HG03060 (cell line): ENCODE measurements around the gene NCF1.
"Not testable (repeated sequence)": the region's sequence is repeated elsewhere in the genome, so short reads cannot be mapped to it uniquely, and the experiment has no call there.

Source experiments
- ATAC-seq: cut with Tn5 transposase; IDR thresholded peaks from one replicate; pipeline ENCODE4 v1.9.1; 2021; ENCODE audit warnings: low read depth, moderate number of reproducible peaks; ENCODE audit not compliant: unreplicated experiment

The NCF1 gene

DNA sequence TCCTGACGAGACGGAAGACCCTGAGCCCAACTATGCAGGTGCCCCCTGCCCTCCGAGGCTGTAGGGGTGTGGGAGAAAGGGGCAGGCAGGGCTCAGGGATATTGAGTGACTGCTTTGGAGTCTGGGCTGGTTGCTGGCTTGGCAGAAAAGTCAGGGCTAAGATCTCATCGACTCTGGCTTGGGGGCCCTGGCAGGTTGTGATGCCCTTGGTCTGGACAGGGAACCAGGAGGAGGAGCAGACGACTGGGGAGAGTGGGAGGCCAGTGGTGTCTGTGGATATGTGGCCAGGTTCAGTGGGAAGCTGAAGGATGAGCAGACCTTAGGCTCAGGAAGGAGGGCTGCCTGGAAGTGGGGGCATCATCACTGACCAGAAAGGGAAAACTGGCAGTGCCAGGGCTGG is 9.8 kb downstream of the NCF1 start:
- ATAC-seq: not testable (repeated sequence)

DNA sequence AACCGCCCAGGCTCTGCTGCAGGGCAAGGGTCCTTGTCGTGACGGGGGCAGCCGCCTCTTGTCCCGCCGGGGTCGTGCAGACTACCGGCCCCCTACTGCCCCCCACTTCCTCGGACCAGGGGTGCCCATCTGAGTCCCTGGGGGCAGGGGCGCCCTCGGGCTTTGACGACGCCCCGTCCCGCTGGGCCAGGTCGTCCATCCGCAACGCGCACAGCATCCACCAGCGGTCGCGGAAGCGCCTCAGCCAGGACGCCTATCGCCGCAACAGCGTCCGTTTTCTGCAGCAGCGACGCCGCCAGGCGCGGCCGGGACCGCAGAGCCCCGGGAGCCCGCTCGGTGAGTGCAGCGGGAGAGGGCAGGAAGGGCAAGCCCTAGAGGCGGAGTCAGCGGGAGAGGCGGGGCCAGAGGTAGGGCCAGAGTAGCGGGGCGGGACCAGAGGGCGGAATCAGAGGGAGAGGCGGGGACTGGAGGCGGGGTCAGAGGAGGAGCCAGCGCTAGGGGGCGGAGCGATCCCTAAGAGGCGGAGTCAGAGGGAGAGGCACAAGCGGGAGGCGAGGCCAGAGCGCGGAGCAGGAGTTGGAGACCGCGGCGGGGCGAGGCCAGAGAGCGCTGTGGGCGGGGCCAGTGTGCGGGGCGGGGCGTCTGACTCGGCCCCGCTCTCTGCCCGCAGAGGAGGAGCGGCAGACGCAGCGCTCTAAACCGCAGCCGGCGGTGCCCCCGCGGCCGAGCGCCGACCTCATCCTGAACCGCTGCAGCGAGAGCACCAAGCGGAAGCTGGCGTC is 14.7 kb downstream of the NCF1 start:
- peak; percentile 62 for ATAC-seq

DNA sequence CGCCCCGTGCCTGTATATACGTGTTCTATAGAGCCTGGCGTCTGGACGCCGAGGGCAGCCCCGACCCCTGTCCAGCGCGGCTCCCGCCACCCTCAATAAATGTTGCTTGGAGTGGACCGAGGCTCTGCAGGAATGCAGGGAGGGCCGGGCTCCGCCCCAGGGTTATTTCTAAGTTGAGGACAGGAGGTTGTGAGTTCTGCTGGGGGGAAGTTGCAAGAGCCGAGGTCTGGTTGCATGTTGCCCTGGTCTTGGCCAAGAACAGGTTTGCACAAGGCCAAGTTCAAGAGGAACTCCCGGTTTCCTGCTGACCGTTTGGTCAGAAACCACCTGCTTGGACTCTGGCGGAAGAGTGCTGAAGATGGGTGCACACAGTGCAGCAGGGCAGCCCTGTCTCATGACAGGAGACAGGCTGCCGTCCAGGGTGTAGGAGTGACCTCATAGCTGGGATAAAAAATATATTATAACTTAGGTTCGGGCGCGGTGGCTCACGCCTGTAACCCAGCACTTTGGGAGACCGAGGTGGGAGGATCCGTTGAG is 15.5 kb downstream of the NCF1 start:
- not testable (repeated sequence) for ATAC-seq

DNA sequence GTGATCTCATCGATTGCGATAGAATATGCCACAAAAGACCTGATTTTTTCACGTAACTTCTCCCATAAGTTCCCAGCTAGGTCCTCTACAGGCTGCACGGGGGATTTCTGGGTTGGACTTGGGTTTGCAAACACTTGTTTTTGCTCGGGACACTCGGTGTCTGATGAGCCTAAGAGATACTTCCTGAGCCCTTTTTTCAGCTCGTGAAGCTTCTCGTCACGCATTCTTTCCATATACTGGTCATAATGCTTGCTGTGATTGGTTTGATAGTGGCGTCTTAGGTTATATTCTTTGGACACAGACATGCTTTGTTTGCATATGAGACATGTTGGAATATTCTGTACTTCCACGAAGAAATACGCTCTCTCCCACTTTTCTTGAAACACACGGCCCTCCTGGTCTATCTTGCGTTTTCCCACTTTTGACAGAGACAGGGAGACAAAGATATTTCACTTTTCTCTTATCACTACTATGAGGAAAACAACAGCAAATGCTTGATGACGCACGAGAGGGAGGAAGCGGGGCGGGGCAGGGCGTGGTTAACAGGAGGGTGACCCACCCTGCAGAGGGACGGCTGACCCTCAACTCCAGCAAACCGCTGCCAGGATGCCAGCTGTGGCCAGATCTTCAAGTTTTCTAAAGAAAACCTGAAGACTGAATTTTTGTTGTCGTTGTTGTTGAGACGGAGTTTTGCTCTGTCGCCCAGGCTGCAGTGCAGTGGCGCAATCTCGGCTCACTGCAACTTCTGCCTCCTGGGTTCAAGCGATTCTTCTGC is 24.2 kb downstream of the NCF1 start:
- not testable (repeated sequence) for ATAC-seq

DNA sequence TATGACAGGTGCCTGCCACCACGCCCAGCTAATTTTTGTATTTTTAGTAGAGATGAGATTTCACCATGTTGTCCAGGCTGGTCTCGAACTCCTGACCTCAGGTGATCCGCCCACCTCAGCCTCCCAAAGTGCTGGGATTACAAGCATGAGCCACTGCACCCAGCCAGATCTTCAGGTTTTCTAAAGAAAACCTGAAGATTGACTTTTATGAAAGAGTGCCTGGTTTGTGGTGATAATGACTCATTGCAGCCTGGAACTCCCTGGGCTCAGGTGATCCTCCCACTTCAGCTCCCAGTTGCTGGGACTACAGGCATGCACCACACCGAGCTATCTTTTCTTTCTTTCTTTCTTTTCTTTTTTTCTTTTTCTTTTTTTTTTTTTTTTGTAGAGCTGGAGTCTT is 24.8 kb downstream of the NCF1 start:
- not testable (repeated sequence) for ATAC-seq

DNA sequence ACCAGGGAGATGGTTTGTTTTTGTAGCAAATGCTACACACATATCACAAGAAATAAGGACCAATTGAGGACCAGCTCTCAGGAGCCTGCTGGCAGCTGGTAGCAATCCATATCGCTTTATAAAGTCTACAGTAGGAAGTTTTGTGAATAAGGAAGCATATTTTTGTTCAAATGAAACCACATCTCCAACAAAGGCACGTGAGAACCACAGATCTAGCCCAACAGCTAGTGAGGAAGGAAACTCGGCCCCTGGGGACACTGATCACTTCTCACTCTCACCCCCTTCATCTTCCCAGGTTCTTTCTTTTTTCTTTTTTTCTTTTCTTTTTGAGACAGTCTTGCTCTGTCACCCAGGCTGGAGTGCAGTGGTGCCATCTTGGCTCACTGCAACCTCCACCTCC is 42.1 kb downstream of the NCF1 start:
- not testable (repeated sequence) for ATAC-seq

DNA sequence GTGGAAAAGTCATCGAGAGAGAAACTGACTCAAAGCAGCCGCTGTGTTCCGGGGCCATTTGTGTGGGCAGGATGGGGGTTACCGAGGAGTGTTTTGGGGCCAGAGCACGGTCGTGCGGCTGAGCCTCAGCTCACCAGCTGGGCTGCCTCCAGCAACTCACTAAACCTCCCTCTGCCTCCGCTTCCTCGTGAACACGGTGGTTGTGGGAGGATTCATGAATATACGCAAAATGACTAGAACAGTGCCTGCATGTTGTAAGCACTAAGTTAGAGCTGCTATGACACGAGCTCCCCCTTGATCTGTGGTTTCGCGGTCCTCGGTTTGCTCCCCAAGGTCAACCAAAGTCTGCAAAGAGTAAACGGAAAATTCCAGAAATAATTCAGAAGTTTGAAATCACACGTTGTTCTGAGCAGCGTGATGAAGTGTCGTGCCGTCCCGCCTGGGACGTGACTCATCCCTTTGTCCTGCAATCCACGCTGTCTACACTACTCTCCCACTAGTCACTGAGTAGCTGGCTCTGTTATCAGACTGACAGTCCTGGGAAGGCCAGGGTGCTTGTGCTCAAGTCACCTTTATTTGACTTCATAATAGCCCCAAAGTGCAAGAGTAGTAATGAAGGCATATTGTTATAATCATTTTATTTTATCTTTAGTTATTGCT is 46.5 kb downstream of the NCF1 start:
- ATAC-seq: peak; percentile 70

DNA sequence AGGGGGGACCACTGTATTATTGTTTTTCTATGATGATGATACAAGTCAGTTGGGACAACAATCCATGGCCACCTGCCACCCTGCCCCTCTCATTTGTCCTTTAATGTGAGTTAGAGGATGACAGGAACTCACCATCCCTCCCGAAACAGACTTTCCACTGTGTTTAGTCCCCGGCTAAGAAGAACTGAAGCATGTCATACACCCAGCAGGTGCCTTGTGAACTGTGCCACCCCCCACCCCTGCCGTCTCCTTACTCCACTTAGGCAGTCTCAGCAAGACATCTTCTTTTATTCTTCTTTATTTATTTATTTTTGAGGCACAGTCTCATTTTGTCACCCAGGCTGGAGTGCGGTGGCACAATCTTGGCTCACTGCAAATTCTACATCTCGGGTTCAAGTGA is 47.4 kb downstream of the NCF1 start:
- ATAC-seq: not testable (repeated sequence)

DNA sequence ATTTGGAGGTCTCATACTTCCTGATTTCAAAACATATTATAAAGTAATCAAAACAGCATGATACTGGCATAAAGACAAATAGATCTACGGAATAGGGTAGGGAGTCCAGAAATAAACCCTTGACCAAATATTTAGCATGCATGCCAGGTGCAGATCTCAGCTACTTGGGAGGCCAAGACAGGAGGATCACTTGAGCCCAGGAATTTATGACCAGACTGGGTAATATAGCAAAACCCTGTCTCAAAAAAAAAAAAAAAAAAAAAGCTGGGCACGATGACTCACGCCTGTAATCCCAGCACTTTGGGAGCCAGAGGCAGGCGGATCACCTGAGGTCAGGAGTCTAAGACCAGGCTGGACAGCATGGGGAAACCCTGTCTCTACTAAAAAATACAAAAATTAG is 56.1 kb downstream of the NCF1 start:
- not testable (repeated sequence) for ATAC-seq

DNA sequence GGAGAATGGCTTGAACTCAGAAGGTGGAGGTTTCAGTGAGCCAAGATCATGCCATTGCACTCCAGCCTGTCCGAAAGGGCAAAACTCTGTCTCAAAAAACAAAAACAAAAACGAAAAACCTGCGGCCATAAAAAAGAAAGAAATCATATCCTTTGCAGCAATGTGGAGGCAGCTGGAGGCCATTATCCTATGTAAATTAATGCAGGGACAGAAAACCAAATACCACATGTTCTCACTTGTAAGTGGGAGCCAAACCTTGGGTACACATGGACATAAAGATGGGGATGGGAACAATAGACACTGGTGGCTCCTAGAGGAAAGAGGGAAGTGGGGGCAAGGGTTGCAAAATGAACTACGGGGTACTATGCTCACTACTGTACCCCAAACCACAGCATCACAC is 56.6 kb downstream of the NCF1 start:
- ATAC-seq: not testable (repeated sequence)
